ENCODE data around the gene PRPSAP2.
"Not testable (repeated sequence)": the region's sequence is repeated elsewhere in the genome, so short reads cannot be mapped to it uniquely, and the experiment has no call there.

Gene PRPSAP2, protein sequence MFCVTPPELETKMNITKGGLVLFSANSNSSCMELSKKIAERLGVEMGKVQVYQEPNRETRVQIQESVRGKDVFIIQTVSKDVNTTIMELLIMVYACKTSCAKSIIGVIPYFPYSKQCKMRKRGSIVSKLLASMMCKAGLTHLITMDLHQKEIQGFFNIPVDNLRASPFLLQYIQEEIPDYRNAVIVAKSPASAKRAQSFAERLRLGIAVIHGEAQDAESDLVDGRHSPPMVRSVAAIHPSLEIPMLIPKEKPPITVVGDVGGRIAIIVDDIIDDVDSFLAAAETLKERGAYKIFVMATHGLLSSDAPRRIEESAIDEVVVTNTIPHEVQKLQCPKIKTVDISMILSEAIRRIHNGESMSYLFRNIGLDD

GRCh38 chr17:18857864-18858566 lies at the start of gene PRPSAP2:
Gene PRPSAP2 (plus strand): TSS chr17:18858131. CDS start chr17:18865834, 7,703 bp downstream.
- DNase-seq = peak; percentile 32

DNA sequence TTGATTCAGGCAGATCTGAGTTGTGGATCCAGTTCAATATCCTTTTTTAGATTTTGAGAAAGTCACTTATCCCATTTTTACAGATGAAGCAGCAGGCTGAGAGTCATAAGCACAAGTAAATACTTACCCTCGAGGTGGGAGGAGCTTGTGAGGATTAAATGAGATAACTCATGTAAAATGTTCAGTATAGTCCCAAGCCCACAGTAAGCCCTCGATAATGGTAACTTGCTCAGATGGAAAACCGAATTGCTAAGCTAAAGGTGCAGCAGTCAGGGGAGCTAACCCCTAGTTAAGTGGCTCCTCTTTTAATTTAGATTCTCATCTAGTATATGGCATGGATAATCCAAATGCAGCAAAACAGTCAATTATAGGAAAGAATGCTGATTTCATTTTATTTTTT lies 42.0 kb upstream of the PRPSAP2 start:
- not testable (repeated sequence) for DNase-seq

DNA sequence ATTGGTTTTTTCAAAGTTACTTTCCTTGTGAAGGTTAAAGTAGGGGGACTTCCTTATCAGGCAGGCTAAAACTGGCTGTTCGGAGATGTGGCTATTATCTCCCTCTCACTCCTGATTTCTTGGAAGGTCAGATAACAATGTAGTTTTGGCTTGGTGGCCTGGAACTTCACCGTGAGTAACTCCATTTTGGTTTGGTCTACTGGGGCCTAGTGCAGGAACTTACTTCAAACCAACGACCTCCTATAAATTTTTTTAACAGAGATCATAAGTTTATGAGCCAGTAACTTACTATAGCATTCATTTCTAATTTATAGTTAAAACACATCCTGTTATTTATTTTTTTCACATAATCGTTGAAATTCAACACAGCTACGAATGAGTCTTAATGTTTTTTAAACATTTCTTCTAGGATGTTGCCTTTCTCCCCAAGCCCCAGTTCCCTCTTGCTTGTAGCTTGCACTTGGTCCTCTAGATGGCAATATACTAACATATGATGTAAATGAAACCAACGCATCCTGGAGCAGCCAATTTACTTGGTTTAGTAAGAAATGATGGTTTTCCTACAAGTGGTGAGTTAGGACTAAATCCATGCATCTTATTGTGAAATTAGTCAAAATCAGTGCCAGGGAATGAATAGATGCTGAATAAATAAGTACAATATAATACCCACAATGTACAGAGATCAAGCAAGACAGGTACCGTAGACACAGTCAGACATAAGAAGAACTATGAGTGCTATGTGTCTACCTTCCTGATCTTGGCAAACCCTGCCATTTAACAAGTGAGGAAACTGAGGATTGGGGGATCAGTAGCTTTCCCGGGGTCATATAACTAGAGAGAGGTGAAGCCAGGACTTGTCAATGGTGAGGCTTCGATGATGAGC lies 41.2 kb upstream of the PRPSAP2 start:
- DNase-seq = peak; percentile 8

GRCh38 chr17:18821430-18821829 lies 36.5 kb upstream of the PRPSAP2 start:
- DNase-seq = not testable (repeated sequence)

DNA sequence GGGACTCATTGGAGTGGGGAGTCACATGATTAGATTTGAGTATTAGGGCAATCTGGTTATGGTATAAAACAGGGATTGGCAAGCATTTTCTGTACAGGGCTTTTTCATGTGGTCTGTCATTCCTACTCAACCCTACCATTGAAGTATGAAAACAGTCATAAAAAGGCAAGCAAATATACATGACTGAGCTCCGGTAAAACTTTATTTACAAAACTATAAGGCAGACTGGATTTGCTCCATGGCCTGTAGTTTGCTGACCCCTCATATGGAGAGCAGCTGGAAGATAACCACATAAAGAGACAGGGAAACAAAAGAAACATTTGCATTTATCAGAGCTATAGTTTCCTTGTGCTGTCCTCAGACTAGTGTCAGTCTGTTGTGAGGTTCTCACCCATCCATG lies 30.3 kb upstream of the PRPSAP2 start:
- DNase-seq = not testable (repeated sequence)

- no peak for DNase-seq
These were observed 9.4 kb upstream of the PRPSAP2 start for GRCh38 chr17:18848501-18848900.

GRCh38 chr17:18850679-18851078 lies 7.3 kb upstream of the PRPSAP2 start:
- DNase-seq = no peak

DNA sequence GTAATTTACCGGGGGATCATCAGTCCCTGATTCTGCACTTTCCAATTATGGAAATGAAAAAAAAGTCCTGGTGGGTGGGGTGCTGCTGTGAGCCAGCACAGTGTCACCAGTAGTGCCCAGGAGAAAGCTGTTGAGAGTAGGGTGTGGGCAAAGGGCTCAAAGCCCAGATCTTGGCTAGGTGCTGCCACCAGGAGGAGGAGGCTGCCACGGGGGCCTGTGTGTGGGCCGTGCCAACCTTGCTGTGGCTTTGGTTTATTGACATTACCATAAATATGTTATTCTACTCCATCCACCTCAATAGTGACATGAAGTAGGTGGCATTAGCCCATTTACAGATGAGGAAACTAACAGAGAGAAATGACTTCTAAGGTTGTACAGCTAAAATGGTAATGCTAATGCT lies 6.7 kb upstream of the PRPSAP2 start:
- DNase-seq = no peak

- no peak for DNase-seq
These were observed 3.0 kb upstream of the PRPSAP2 start for GRCh38 chr17:18854956-18855355.

GRCh38 chr17:18855831-18856569 lies 1.9 kb upstream of the PRPSAP2 start:
- peak; percentile 35 for DNase-seq

GRCh38 chr17:18856570-18856915 lies 1.4 kb upstream of the PRPSAP2 start:
- no peak for DNase-seq

- DNase-seq = no peak
These were observed 775 bp downstream of the PRPSAP2 start for GRCh38 chr17:18858567-18859245.

DNA sequence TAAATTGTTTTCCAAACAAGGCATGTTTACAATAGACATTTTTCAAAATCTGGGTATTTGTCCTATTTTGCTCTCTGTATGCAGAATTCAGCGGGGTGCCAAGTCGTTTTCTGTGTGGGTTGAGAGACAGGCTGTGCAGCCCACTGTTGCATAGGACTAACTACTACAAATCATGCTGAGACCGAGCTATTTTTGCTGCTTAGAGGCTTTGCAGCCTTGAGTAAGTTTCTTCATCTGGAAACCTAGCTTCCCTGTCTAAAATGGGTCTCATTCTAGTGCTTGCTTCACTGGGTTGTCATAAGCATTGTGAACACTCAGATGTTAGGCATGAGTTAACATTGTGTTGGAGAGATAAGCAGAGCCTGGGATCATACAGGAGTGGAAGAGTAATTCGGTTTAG lies 1.3 kb downstream of the PRPSAP2 start:
- DNase-seq = no peak

DNA sequence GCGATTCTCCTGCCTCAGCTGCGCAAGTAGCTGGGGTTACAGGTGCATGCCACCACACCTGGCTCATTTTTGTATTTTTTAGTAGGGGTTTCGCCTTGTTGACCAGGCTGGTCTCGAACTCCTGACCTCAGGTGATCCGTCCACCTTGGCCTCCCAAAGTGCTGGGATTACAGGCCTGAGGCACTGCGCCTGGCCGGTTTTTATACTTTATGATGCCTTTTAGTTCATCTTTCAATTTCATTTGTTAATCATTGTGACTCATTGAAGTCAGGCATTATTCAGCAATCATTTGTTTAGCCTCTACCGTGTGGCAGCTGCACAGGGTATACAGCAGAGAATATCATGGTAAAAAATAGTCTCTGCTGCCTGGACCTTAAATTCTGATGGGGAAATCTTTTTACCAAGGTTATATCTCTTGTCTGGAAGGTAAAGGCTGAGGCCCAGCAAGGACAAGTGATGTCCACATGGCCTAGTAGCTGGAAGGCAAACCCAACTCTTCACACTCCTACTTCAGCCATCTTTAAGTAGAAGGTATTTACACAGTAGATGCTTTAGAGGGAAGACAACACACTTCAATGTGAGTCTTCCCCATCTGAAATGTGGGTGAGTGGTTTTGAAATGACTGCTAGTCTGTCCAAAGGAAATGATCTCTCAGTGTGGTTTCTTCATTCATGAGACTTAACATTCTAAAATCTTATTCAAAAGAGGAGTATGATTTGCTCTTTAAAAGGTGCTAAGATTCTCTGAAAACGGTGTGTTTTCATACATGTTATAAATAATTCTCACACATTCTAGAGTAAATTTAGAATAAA lies 2.4 kb downstream of the PRPSAP2 start:
- no peak for DNase-seq

DNA sequence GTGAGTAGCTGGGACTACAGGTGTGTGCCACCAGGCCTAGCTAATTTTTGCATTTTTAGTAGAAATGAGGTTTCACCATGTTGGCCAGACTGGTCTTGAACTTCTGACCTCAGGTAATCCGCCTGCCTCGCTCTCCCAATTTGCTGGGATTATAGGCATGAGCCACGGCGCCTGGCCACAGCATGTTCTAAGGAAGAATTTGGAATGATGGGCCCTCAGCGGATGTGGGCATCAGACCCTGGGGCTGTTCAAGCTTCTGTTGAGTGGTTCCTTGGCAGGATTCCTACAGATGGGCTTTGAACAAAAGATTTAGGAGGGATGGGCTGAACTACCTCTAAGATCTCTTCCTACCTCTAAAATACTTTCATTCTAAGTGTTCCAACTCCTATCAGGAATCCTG lies 4.1 kb downstream of the PRPSAP2 start:
- DNase-seq = no peak

- not testable (repeated sequence) for DNase-seq
These were observed 7.1 kb downstream of the PRPSAP2 start for GRCh38 chr17:18864996-18865395.

DNA sequence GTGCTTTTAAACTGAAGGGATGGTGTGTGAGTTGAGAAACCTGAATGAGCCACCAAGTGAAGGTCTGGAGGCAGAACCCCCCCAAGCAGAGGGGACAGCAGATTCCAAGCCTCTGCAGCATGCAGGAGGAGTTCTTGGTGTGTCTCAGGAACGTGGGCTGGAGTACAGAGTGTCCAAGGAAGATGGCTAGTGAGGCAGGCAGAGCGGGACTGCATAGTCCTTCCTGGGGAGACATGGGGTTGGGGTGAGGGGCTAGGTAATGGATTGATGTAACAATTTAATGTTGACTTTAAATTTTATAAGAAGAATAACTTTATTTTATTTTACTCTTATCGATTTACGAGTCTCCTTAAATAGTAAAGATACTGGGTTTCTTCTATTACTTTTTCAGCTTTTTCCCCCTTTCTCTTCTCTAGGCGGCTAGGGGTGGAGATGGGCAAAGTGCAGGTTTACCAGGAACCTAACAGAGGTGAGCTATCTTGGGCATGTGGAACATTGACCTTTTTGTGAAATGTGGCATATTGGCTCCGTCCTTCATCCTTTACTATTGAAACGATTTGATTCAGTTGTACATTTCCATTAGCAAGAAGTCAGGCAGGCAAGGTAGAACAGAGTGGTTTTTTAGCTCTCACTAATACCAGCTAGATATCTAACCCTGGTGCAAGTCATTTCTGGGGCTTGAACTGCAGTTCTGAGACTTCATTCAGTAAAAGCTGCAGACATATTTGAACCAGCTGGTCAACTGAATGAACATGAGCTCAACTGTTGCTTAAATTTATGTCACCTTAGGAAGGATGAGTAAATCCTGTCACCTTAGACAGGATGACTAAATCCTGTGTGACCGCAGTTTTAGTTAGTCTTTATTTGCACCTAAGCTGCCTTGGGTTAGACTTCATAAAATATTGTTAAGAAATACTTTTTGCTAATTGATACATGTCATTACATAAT lies 9.2 kb downstream of the PRPSAP2 start:
- no peak for DNase-seq

- DNase-seq = no peak
These were observed 19.2 kb downstream of the PRPSAP2 start for GRCh38 chr17:18877104-18877645.

- no peak for DNase-seq
These were observed 30.9 kb downstream of the PRPSAP2 start for GRCh38 chr17:18888766-18889290.
